ENCODE measurements around the gene PATE4.

Gene PATE4

DNA sequence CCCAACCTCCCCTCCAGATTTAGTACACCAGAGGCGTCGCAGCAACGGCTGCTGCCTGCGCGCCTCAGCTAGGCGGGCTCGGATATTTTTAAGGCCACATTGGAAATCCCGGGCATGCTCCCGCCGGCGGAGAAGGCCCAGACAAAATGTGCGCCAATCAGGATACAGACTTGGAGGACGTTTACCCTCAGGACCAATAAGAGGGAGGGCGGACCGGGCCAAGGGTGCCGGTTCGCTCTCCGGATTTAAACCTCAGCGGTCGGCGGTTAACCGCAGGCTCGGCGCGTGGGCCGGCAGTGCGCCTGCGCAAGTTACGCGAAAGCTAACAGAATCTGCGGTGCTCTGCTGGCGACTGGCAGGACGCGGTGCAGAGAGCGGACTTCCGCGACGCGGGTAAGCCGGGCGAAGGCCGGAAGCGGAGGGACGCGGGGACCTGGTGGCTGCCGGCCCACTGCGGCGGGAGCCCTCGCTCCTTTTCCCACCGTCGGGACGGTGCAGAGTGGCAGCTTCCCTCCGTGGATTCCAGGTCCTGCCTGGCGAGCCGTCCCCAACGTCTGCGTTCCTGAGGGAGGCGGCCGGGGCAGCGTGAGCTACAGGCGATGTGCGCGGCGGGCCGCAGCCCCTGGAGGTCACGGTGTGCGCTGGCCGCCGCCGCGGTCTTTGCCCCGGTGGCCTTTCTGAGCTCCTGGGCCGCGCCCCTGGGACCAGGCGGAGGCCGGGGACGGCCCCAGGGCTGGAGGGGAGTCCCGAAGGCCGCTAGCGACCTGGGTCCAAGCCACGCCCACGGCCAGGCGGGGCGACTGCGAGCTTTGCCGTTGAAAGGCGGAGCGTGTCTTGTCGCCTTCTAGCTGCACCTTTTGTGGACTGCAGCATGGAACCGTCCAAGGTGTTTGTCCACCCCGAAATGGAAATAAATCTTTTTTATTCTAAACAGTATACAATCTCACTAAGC lies 54.5 kb downstream of the PATE4 start, which contains the start of gene HYLS1:
HYLS1 (plus strand) TSS at position 296 of the 952 bp plus-strand sequence. CDS start 11,701 bp downstream, outside the sequence.
- peak; percentile 94 for DNase-seq (ENCODE audit: low read depth)

All from fibroblast of the conjunctiva (primary cell).